Body of pancreas (tissue), 4 donors: ENCODE measurements around the gene PPP1R13B. TPM values are rescaled to one million over a fixed set of nuclear protein-coding genes. Genes with fewer than 3 reads are reported as not detected.
A peak's percentile ranks its signal among the peaks of the same experiment; 100 is the strongest.

Source experiments
- ATAC-seq: fragments of 150-250 bp; one replicate; pipeline ENCODE4 v1.9.1; 2016
- DNase-seq, 4 donors: peaks; one replicate each; pipeline ENCODE4 v3.0.0-alpha.2; 2019
- H3K27ac ChIP-seq, 4 donors: fragments of 200-600 bp; sonication (generic); 1 replicate in 3 of 4; 2 replicates in 1 of 4; pipeline versions ENCODE4 v1.5.1 to v1.6.1; 2016 to 2019; ENCODE audit warnings: mild to moderate bottlenecking in 1 of 4, mixed read lengths in 1 of 4, moderate library complexity in 1 of 4
- H3K27me3 ChIP-seq, 2 donors: fragments of 200-600 bp; sonication (generic); one replicate each; pipeline ENCODE4 v1.6.0; 2016; ENCODE audit warnings: mild to moderate bottlenecking in 1 of 2
- H3K36me3 ChIP-seq, 2 donors: fragments of 200-600 bp; sonication (generic); replicated peaks in 1 of 2; 2 replicates each; pipeline ENCODE4 v1.5.1; 2016; ENCODE audit warnings: low read depth in 2 of 2; ENCODE audit not compliant: insufficient read depth in 1 of 2
- H3K4me1 ChIP-seq: fragments of 200-600 bp; sonication (generic); one replicate; pipeline ENCODE4 v1.6.0; 2016
- H3K4me3 ChIP-seq, 2 donors: fragments of 200-600 bp; sonication (generic); 1 replicate in 1 of 2; 2 replicates in 1 of 2; pipeline ENCODE4 v1.5.1; 2016 to 2019
- H3K9me3 ChIP-seq, 3 donors: fragments of 200-600 bp; sonication (generic); 1 replicate in 2 of 3; 2 replicates in 1 of 3; pipeline ENCODE4 v1.5.1; 2016
- CTCF ChIP-seq, 7 experiments: fragments of 450-650 bp in 4 of 7; fragments of 200-600 bp in 3 of 7; sonication (generic) in 3 of 7; IDR thresholded peaks; one replicate each; pipeline ENCODE4 v1.5.1; 2016 to 2019; ENCODE audit warnings: antibody characterized with exemption in 7 of 7
- POLR2A ChIP-seq, 3 donors: fragments of 450-650 bp; IDR thresholded peaks; one replicate each; pipeline ENCODE4 v1.6.1; 2016; ENCODE audit warnings: antibody characterized with exemption in 3 of 3, mild to moderate bottlenecking in 2 of 3
- WGBS, 2 donors: methylation state at CpG; one replicate each; pipeline ENCODE4 v1.1.5; 2017; 5-methylcytosine and 5-hydroxymethylcytosine counted together
- intact Hi-C: fragments of 100-400 bp; cut with DNase I; formaldehyde crosslinking; loops from one replicate; pipeline ENCODE4 v1.15.1; 2023
- total RNA-seq, 2 donors: library from RNA; depleted of rRNA; stranded (reverse); fragments of >200 nt; gene quantifications; one replicate each; pipeline ENCODE4 v1.1.0, GENCODE V29; 2016

The PPP1R13B gene
- total RNA-seq, 2 donors from 2014 or later: 12.5 to 36.3 TPM

- H3K27ac ChIP-seq: peak overlapping the region in 1 of 4 donors; percentile 32
- WGBS, 2 donors: 74 to 80% methylated on average over 8 to 10 of the region's 10 CpGs
- no peaks in the 10 kb centered on the region for H3K4me1 ChIP-seq
- no peaks in the 10 kb centered on the region for H3K9me3 ChIP-seq
- no peaks in the 10 kb centered on the region for H3K27me3 ChIP-seq
- TF ChIP-seq POLR2A (IDR thresholded peaks at IDR 0.05) (no peak), CTCF (IDR thresholded peaks at IDR 0.05) (no peak)
- no peak overlapping the region for H3K4me3 ChIP-seq
- peaks cover 0 to 33% of the 10 kb centered on the region in 2 donors for H3K36me3 ChIP-seq
- intact Hi-C loops: no loop called here
- no peak for ATAC-seq
- DNase-seq: peak in 2 of 4 donors; percentile 9 to 20
Measured at GRCh38 chr14:103736546-103737431, 110.6 kb downstream of the PPP1R13B start.

- intact Hi-C loops: no loop called here
- Histone ChIP-seq H3K36me3 (peaks cover 0 to 31% of the 10 kb centered on the region in 2 donors), H3K27me3 (no peaks in the 10 kb centered on the region), H3K4me1 (peaks cover 3% of the 10 kb centered on the region), H3K4me3 (no peak overlapping the region), H3K27ac (peak overlapping the region in 1 of 4 donors; percentile 32), H3K9me3 (no peaks in the 10 kb centered on the region)
- DNase-seq (peak in 2 of 4 donors; percentile 4 to 9), ATAC-seq (no peak)
- WGBS, 2 donors: 88 to 92% methylated on average over 13 to 22 of the region's 22 CpGs
- TF ChIP-seq CTCF (IDR thresholded peaks at IDR 0.05) (no peak), POLR2A (IDR thresholded peaks at IDR 0.05) (no peak)
Measured at GRCh38 chr14:103735815-103736545, 111.4 kb downstream of the PPP1R13B start.

GRCh38 chr14:103735439-103735814, 111.9 kb downstream of the PPP1R13B start:
- Histone ChIP-seq H3K9me3 (no peaks in the 10 kb centered on the region), H3K4me1 (peaks cover 9% of the 10 kb centered on the region), H3K27ac (no peak overlapping the region), H3K36me3 (peaks cover 0 to 30% of the 10 kb centered on the region in 2 donors), H3K27me3 (no peaks in the 10 kb centered on the region), H3K4me3 (no peak overlapping the region)
- WGBS, 2 donors: 73% methylated on average over 7 of the region's 7 CpGs; no CpG with 5 or more reads in 1 of the 2 donors
- DNase-seq: peak in 2 of 4 donors; percentile 5 to 12
- TF ChIP-seq POLR2A (IDR thresholded peaks at IDR 0.05): no peak
- no peak for TF ChIP-seq CTCF (IDR thresholded peaks at IDR 0.05)
- no peak for ATAC-seq
- intact Hi-C loops: no loop called here

- Histone ChIP-seq H3K9me3 (no peaks in the 10 kb centered on the region), H3K4me1 (peaks cover 13% of the 10 kb centered on the region), H3K36me3 (peaks cover 0 to 27% of the 10 kb centered on the region in 2 donors), H3K27me3 (no peaks in the 10 kb centered on the region), H3K27ac (no peak overlapping the region), H3K4me3 (no peak overlapping the region)
- intact Hi-C loops: no loop called here
- ATAC-seq (no peak), DNase-seq (peak in 2 of 4 donors; percentile 6 to 11)
- TF ChIP-seq POLR2A (IDR thresholded peaks at IDR 0.05) (no peak), CTCF (IDR thresholded peaks at IDR 0.05) (no peak)
- WGBS, 2 donors: 76 to 80% methylated on average over 6 to 12 of the region's 12 CpGs
Measured at GRCh38 chr14:103735022-103735421, 112.4 kb downstream of the PPP1R13B start.
